NCI-H345 (cell line): ENCODE results near the gene CUL7.
A peak's percentile ranks its signal among the peaks of the same experiment; 100 is the strongest.
"Not testable (repeated sequence)": the region's sequence is repeated elsewhere in the genome, so short reads cannot be mapped to it uniquely, and the experiment has no call there.

ENCODE experiments used
- DNase-seq: peaks from one replicate; lab custom pipeline; 2025; lab: John Stamatoyannopoulos, UW

The CUL7 gene

GRCh38 chr6:43053545-43054205 lies at the start of gene CUL7:
TSS of gene CUL7 (minus strand) at chr6:43053851. CDS start at chr6:43052788, 1,063 bp downstream.
- DNase-seq: peak; percentile 94

DNA sequence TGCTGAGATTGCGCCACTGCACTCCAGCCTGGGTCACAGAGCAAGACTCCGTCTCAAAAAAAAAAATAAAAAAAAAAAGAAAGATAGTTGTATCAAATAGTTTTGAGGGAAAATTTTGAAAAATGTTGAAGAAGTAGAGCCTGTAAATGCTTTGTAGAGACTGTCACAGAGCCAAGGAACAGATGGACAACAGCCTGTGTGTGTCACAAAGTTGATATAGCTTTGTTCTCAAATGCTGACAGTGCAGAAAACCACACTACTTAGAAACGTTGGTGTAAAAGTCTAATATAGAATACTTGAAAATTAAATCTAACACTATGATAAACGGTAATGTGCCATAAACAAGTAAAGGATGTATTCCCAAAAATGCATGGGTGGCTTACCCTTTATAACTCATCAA lies 47.8 kb upstream of the CUL7 start:
- DNase-seq: no peak

GRCh38 chr6:43097502-43097901 lies 43.9 kb upstream of the CUL7 start:
- DNase-seq: no peak

- DNase-seq: no peak
These were observed 43.4 kb upstream of the CUL7 start for GRCh38 chr6:43097098-43097489.

DNA sequence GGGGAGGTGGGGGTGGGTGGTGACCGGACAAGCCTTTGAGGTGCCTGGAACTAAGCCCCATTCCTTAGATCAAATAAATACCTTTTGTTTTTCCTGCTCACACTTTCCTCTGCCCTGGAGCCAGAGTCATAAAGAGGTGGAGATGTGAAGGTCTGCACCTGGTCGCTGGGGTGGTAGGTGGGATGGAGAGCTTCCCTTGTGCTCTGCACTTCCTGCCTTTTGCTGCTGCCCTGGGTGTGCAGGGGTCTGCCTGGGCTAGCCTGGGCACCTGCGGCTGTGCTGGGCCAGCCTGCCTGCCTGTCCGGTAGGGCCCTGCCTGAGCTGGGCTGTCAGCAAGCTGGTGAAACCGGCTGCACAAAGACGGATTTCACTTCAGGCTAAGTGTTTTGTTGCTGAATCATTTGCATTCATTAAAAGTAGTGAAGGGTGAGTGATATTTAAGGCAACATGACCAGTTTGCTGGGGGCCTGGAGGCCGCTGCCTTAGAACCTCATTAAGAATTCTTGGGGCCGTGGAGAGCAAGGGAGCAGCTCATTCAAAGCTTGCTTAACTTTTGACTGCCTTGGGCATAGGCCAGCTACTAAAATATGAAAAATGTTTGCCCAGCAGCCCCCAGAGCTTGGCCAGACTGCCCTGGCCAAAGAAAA lies 42.9 kb upstream of the CUL7 start:
- no peak for DNase-seq

- no peak for DNase-seq
These were observed 42.3 kb upstream of the CUL7 start for GRCh38 chr6:43095939-43096338.

DNA sequence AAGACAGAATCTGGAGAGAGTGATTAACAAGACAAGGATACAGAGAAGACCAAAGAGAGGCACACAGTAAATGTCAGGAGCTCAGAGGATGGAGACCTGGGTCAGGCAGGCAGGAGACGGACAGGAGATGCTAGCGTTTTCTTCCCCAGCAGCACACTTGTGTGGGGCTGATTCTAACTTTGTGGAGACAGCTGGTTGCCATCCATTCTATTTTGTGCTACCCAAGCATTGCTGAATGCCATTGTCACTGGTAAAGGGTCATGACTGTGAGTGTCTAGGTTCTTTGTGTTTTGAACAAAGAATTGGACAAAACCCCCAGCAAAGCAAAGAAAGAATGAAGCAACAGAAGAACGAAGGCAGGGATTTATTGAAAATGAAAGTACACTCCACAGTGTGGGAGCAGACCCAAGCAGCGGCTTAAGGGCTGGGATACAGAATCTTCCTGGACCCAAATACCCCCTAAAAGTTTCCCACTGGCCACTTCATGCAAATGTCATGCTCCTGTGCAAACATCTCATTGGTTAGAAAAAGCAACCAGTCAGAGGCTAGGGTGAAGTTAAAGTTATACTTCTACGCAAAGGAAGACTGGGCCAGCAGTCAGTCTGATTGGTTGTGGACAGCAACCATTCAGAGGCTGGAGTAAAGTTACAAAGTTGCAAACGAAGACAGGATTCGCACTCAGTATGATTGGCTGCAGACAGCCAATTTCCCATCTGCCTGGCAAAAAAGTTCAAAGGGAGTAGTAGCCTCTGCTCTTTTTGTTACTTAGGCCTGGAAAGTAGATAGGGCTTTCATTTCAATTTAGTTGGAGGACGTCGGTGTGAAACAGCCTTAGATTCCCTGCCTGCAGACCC lies 40.0 kb upstream of the CUL7 start:
- DNase-seq: no peak

GRCh38 chr6:43092635-43093034 lies 39.0 kb upstream of the CUL7 start:
- no peak for DNase-seq

DNA sequence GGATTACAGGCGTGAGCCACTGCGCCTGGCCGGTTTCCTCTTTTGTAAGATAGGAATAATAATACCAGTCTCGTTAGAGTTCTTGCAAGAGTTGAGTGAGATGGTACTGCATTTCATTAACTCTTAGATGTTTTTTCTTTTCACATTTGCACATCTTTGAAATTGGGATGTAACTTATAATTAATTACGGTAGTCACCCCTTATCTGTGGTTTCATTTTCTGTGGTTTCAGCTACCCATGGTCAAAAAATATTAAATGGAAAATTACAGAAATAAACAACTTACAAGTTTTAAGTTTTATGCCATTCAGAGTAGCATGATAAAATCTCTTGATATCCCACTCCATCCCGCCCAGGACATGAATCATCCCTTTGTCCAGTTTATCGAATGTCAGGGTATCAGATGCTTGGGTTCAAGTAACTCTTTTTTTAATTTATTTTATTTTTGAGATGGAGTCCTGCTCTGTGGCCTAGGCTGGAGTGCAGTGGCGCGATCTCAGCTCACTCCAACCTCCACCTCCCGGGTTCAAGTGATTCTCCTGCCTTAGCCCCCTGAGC lies 37.9 kb upstream of the CUL7 start:
- DNase-seq: no peak

GRCh38 chr6:43091020-43091419 lies 37.4 kb upstream of the CUL7 start:
- no peak for DNase-seq

GRCh38 chr6:43090559-43090956 lies 36.9 kb upstream of the CUL7 start:
- DNase-seq: peak; percentile 12

GRCh38 chr6:43089874-43090558 lies 36.4 kb upstream of the CUL7 start:
- DNase-seq: no peak

DNA sequence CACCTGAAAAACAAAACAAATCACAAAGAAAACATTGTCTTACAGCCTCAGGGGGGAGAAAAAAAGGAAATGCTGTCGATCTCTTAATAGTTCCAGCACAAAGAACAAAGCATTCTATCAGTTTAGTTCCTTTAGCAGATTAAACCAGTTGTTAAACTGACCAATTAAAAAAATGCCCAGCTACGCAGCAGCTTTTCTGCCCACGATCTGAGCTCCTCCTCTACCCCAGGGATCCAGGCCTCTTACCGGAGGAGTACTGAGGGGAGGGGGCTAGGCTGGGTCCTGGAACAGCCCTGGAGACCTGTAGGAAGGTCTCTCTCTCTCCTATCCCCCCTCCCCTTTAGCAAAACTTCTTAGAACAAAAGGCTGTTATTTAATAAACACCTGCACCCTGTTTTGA lies 35.8 kb upstream of the CUL7 start:
- no peak for DNase-seq

GRCh38 chr6:43088654-43089056 lies 35.0 kb upstream of the CUL7 start:
- no peak for DNase-seq

GRCh38 chr6:43086022-43086658 lies 32.5 kb upstream of the CUL7 start:
- DNase-seq: no peak

DNA sequence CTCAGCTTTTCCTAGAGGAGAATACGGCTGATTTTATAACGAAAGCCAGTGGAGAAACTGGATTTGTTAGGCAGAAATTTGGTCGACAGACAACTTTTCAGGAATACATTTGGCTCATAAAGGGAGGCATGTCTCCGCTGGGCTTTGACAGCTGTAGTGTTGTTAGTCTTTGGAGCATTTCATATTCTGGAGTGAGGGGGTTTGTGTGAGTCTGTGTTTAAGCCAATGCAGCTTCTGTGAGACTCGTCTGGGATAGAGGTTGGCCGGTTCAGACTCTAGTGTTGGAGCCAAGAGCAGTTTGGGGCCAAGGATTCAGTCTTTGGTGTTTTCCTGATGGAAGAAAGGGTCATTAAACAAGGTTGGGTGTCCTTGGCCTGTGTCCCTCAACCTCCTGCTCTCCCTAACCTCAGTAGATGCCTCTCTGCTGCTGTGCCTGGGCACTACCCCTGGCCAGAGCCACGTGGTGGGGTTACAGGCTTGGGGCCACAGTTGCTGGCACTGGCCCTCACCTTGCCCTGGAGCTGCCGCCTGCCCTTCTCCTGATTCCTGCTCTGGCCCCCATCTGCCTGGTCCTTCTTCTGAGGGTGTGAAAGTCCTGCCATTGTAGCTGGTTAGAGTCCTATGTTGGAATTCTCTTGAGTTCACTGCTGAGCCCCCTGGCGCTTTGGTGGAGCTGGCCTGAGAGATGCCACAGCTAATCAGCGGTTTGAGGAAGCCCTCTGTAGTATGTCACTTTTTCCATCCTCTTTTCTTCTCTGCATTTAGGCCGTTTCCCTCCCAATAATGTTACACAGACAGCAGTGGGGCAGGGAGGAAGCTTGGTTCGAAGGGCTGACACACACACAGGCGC lies 29.4 kb upstream of the CUL7 start:
- no peak for DNase-seq

GRCh38 chr6:43081922-43082321 lies 28.3 kb upstream of the CUL7 start:
- not testable (repeated sequence) for DNase-seq

- no peak for DNase-seq
These were observed 27.4 kb upstream of the CUL7 start for GRCh38 chr6:43081043-43081442.

- DNase-seq: no peak
These were observed 25.0 kb upstream of the CUL7 start for GRCh38 chr6:43078691-43079090.

DNA sequence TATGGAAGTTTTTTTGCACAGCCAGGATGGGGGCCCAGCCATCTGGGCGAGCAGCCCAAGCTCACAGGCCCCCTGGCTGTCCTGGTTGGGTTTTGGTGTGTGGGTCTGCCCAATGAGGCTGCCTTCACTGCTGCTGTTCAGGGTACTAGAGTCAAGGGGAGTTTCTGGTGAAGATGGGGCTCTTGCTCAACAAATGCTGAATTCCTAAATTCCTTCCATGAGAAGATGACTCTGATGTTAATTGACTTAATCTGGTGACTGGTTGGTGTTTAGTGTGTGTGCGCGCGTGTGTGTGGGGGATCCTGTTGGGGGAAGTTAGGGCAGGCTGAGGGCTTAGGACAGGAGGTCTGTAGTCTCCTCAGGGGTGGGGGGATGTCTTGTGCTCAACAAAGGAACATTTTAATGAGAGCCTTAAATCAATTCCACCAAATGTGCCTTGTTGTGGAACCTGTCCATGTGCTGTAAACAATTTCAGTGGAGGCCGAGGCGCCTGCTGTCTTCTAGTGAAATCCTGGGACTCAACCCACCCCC lies 24.4 kb upstream of the CUL7 start:
- DNase-seq: no peak
